DMS 273 (cell line): ENCODE data around the gene DMRTA2.

Experiments
- DNase-seq: peaks from one replicate; lab custom pipeline; 2025; ENCODE audit not compliant: unreplicated experiment; lab: John Stamatoyannopoulos, UW

DMRTA2 gene

DNA sequence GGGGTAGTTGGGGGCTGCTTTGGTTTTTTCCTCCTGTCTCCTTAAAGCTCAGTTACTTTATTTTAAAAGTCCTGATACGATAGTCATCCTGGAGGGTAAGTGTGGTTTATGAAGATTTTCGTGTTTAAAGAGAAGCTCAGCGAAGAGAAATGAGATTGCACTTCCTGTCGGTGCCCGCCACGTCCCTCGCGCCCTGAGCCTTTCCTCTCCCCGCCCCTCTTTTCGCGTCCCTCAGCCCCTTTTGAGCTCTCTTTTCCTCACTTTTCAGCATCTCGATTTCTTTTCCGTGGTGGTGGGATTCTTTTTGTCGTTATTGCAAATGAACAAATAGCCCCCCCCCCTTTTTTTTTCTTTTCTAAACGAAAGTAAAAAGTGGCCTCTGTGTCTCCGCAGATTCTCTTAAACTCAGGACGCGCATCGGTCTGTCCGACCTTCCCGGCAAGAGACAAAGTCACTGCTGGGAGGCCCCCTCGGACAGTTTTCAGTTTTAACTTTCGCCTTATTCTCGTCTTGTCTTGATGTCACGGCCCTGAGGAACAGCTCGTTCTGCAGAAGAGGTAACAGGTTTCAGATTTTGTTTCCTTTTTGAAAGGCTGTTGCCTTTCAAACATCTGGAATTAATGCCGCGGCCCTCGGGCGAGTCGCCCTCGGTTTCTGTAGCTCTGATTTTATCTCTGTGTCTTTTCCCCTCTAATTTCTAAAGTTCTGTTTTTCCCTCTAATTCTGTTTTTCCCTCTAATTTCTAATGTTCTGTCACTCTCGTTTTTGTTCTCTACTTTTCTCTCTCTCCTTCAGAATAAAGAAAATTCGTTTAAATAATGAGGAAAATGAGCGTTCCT, 1.0 kb upstream of the DMRTA2 start:
- peak; percentile 66 for DNase-seq

DNA sequence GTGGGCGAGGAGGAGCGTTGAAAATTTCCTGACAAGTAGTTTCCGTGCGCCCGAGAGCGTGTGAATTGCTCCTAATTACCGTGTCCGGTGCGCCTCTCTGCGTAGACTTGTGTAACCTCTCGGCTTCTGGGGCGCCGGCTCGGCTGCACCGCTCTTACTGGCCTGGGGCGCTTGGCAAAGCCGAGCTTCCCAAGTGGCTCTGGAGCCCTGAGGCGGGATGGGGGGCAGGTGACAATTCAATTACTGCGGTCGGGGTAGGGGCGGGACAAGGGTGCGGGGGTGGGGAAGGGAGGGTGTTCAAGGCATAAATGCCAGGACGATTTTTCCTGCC, 392 bp upstream of the DMRTA2 start:
- peak; percentile 88 for DNase-seq

GRCh38 chr1:50422675-50422945, 633 bp downstream of the DMRTA2 start:
- DNase-seq: no peak

- DNase-seq: no peak
Measured at GRCh38 chr1:50421768-50422674, 1.2 kb downstream of the DMRTA2 start.

- DNase-seq: no peak
Measured at GRCh38 chr1:50421366-50421748, 1.9 kb downstream of the DMRTA2 start.

GRCh38 chr1:50420689-50421365, 2.4 kb downstream of the DMRTA2 start:
- DNase-seq: no peak

DNA sequence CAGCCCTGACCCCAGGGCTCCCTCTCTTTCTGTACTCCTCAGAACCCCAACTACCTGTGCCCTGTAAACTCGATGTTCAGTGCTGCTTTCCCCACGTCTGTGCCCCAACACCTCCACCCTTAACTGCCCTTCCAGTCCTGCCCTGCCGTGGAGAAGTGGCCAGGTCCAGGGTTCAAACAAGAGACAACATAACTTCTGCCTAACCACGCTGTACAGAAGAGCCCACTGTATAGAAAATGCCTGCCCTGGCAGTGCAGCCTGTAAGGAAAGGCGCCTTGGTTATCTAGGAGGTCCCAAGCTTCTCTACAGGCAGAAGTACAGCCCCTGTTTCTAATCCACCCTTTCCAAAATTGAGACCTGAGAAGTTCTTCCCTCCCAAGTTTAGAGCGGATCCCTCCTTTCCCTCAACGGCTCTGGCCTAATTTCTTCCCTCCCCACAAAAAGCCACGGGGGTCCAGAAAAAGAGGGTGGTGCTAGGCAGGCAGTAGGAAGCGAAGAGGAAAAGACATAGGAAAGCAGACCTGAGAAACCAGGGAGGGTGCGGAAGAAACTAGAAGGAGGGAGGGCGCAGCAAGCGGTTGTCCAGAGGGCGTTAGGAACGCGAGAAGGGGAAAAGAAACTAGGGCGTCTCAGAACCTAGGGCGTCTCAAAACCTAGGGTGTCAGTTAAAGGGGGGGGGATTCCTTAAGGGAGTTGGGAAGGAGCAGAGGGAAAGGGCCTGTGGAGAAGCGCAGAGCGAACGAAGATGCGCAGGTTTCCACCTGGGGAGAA, 3.2 kb downstream of the DMRTA2 start:
- DNase-seq: no peak

GRCh38 chr1:50419192-50419906, 3.9 kb downstream of the DMRTA2 start:
- no peak for DNase-seq

- no peak for DNase-seq
Measured at GRCh38 chr1:50418600-50419109, 4.6 kb downstream of the DMRTA2 start.

- no peak for DNase-seq
Measured at GRCh38 chr1:50417946-50418599, 5.2 kb downstream of the DMRTA2 start.

- no peak for DNase-seq
Measured at GRCh38 chr1:50417507-50417906, 5.7 kb downstream of the DMRTA2 start.

DNA sequence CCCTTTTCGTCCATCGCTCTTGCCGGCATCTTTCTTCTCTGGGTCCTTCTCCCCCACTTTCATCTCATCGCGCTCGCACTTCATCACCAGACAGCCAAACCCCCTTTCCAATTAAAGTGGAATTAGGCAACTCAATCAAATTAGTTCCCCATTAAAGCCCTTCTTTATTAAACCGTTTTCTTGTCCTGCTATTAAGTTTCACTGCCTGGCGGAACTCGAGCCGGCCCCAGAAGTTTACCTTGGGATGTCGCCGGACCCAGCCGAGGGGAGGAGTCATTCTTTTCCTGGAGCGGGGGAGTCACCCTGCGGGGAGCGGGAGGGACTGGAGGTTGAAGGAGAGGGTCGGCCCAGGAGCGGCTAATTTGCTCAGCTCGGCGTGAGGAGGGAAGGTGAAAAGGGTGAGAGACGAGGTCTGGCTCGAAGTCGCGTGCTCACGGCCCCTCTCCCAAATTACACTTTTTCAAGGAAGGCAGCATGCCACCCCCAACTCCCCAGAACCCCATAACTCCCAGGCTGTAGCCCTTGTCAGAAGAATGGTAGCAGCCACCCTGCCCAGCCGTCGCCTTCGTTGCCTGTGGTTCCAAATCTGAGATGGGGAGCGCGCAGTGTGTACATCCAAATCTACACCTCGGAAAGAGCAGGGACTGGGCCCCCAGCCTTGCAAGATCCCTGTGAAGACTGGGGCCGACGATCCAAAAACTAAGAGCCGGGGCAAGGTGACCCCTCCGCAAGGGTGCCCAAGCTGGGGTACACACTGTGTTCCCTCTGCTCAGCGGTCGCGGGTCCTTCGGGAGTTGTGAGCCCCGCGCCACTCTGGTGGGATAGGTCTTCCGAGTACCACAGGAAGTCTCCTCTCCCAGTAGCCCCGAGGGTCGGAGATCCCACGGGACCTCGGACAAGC, 6.4 kb downstream of the DMRTA2 start:
- DNase-seq: no peak

DNA sequence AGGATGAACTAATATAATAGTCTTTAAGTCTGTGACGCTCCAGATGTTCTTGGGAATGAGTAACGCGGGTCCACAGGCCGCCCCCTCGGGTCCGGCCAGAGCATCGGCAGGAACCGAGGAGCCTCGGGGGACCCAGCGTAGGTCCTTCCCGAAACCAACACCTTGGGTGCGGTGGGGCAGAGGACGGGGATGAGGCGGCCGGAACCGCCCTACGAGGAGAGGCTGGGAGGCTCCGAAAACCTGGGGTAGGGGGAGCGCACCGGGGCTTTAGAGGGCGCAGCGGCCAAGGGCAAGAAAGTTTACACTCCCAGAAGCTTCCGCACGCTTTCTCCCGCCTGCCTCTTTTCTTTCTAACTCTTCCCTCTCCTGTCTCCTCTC, 7.1 kb downstream of the DMRTA2 start:
- DNase-seq: no peak

- DNase-seq: no peak
Measured at GRCh38 chr1:50415235-50416149, 7.8 kb downstream of the DMRTA2 start.

- no peak for DNase-seq
Measured at GRCh38 chr1:50414853-50415234, 8.4 kb downstream of the DMRTA2 start.

DNA sequence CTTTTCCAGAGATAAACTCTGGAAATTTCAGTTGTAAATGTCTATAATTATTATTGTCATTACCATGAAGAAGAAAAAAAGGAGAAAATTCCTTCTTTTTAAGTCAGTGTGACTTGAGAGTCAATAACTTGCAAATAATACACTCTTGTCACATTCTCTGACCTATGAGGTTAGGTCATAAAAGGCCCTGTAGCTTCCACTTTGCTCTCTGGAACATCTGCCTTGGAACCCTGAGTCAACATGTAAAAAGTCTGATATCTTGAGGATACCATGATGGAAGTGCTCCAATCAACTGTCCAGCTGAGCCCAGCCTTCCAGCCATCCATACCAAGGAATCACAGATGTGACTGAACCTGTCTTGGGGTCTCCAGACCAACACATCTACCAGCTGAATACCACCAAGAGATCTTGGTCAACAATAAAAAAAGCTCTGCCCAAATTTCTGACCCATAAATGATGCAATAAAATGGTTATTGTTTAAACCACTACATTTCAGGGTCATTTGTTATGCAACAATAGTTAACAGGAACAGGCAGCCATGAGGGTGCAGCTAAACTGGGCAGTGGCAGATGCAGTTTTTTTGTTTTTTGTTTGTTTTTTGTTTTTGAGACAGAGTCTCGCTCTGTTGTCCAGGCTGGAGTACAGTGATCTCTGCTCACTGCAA, 10.3 kb downstream of the DMRTA2 start:
- DNase-seq: no peak

DNA sequence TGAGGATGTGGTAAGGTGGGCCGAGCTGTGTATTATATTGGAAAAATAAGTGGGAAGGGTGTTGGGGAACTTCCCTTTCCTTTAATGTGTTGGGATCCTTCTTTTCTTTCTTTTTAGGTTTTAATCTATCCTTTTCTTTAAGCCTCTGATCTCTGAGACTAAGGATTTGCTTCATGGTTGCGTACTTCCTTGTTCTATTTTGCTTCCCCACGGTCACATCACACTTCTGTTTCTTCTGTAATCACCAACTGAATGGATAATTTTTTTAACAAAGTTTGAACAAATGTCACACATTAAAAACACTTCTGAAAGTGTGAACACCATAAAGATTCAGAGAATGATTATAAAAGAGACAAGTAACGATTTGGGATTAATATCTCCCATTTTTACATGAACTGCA, 17.4 kb downstream of the DMRTA2 start:
- DNase-seq: no peak
